Activated T-cell treated with anti-CD3 and anti-CD28 coated beads for 24 hours (primary cell): Measurements from ENCODE around the gene C4orf36.

Experiments
- DNase-seq: peaks from one replicate; pipeline ENCODE4 v3.0.0-alpha.2; 2020; ENCODE audit warnings: low read depth

Gene C4orf36

DNA sequence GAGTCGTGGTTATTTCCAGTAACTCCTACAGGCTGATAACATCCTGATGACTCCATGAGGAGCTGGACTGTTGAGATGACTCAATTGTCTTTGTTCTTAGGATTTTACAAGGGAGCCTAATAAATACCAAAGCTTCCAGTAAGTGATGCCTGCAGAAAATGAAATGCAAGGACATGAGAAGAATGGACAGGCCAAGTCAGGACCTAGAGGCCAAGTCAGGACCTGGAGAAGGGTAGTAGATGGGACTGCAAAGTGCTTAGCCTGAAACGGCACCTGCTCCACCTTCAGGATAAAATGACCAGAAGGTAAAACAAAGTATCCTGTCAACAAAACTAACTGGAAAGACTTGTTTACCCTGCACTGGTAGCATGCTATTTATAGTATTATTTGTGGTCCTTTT lies 36.6 kb downstream of the C4orf36 start:
- no peak for DNase-seq

GRCh38 chr4:86853209-86853608 lies 39.0 kb downstream of the C4orf36 start:
- no peak for DNase-seq

DNA sequence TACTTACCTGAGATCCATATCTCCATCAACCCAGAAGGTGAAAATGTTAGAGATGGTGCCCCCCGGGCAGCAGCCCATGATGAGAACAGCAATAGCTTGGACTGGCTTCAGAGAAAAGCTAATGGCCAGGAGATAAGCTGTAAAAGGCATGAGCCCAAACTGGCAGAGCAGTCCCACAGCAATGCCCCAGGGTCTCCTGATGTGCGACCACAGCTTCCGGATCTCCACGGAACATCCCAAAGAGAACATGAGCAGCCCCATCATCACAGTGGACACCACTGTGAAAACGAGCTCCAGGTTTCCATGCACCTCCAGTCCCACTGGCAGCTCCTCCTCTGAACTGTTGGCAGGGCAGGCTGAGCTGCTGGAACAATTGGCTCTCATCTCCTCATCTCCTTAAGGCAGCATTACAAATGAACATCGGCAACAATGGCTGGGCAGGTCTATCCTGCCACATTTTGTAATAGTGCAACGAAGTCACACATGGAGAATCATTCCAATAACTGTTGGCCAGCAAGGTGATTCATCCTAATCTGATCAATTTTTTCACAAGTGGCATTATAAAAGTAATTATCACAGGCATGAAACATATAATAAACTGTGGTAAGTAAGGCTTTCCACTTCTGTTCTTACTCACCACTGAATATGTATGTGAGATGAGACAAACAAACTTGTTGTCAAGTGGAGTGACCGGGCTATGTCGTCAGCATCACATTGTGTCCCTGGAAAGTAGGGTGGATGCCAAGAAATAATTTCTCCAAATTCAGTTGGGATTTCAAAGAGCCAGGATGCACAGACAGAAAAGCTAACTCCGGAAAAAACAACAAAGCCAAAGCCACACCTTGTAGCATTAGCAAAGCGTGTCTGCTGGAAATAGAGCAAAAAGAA lies 43.2 kb downstream of the C4orf36 start, which contains the start of gene SLC10A6:
TSS of gene SLC10A6 (minus strand) at position 653 of the 888 bp plus-strand sequence. CDS start at position 384, 269 bp downstream.
- DNase-seq: no peak

DNA sequence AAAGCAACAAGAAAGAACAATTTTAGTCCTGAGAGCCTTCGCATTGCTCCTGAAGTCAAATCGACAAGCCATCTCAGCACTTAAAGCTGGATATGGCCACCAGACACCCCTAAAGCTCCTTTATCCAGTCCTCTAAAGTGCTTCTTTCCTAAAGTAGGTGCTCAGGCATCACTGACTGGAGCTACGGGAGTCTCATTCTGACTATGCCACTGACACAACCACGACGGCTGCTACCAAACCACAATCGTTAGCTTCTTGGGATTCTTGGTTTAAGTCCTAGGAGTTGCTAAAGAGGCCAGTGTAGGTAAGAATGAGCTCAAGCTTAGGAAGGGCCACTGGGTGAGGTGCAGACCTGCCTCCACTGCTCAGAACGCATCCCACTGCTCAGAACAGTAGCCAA lies 44.1 kb downstream of the C4orf36 start:
- no peak for DNase-seq

- no peak for DNase-seq
Observed at GRCh38 chr4:86847571-86847970, 44.7 kb downstream of the C4orf36 start.

- DNase-seq: no peak
Observed at GRCh38 chr4:86846921-86847320, 45.3 kb downstream of the C4orf36 start.

- DNase-seq: no peak
Observed at GRCh38 chr4:86845593-86845992, 46.6 kb downstream of the C4orf36 start.

GRCh38 chr4:86841309-86841708 lies 50.9 kb downstream of the C4orf36 start:
- DNase-seq: no peak

DNA sequence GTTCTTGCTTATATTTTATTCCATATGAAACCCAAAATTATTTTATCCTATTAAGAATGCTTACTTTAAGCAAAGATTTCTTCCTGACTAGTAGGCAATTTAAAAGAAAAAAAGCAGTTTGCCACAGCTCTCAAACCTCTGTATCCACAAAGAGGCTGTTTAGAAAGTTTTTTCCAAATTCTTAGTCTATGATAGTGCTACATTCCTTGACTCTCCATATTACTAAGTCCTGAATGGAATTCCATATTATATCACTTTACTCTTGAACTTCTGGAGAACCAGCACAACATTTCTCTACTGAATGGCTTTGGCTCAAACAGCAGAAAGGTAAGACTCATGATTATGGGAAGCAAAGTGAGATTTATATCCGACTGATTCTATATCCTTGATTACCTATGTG lies 51.4 kb downstream of the C4orf36 start:
- DNase-seq: no peak

DNA sequence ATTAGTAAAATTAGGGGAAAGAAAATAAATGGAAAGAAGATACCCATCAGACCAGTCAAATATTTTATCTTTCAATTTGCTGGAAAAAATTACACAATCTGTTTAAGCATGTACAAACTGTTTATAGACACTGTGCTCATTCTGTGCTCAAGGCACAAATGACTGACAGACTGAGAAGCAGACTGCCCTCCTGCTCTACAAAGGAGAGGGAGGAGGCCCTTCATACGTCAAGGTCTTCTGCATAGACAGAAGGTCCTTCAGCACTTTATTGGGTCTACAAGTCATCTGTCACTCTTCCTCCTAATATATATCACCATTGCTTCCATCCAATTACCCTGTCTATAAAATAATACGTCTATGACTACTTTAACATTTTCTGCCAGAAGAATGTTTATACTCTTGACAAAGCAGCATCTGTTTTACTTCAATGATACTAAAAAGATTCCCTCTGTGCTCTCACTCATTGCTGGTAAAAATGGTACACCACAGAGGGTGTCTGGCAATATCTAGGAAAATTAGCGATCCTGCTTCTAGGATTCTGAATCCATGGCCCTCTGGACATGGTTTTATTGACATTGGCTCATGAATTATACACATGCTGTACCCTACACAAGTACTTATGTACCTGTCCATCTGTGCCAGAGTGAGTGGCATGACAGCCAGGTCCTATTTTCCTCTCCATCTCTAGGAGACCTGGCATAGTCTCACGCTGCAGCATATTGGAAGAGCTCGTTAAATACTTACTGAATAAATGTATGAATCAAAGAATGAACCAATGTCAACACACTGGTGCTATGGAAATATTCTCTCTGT lies 54.3 kb downstream of the C4orf36 start:
- DNase-seq: no peak

DNA sequence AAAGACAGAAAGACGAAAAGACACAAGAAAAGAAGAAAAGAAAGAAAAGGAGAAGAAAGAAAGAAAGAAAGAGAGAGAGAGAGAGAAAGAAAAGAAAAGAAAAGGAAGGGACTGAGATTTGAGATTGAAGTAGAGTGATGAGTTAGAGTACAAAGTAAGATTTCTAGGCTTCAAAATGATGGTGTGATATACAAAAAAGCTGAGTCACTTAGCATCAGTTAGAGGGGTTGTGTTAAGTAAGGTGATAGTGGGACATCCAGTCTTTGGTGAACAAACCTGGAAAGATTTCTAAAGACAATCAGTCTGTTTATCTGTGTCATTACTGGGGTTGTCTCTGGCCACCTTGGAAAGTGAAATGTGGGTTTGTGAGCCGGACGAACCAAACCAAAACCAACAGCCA lies 56.5 kb downstream of the C4orf36 start:
- no peak for DNase-seq

DNA sequence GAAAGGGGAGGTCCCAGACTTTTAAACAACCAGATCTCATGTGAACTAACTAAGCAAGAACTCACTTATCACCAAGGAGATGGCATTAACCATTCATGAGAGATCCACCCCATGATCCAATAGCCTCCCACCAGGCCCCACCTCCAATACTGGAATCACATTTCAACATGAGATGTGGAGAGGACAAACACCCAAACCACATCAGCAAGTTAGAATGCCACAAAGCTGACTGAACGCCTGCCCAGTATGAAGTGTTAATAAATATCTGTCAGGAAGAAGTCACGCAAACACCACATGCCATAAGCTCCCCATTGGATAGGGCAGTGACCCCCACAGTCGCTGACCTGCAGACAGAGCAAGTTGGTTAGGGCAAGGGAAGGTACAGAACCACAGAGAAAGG lies 57.3 kb downstream of the C4orf36 start:
- no peak for DNase-seq

DNA sequence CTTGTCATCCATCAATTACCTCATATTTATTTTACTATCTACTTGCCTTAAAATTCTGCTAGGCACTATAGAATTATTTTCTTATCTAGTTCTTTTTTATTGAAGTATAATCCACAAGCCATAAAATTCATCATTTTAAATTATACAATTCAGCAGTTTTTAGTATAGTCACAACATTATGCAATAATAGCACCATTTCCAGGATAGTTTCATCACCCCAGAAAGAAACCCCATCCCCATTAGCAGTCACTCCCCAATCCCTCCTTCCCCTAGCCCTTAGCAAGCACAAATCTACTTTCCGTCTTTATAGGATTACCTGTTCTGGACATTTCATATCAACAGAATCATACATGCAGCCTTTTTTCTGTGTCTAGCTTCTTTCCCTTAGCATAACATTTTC lies 58.6 kb downstream of the C4orf36 start:
- DNase-seq: no peak

DNA sequence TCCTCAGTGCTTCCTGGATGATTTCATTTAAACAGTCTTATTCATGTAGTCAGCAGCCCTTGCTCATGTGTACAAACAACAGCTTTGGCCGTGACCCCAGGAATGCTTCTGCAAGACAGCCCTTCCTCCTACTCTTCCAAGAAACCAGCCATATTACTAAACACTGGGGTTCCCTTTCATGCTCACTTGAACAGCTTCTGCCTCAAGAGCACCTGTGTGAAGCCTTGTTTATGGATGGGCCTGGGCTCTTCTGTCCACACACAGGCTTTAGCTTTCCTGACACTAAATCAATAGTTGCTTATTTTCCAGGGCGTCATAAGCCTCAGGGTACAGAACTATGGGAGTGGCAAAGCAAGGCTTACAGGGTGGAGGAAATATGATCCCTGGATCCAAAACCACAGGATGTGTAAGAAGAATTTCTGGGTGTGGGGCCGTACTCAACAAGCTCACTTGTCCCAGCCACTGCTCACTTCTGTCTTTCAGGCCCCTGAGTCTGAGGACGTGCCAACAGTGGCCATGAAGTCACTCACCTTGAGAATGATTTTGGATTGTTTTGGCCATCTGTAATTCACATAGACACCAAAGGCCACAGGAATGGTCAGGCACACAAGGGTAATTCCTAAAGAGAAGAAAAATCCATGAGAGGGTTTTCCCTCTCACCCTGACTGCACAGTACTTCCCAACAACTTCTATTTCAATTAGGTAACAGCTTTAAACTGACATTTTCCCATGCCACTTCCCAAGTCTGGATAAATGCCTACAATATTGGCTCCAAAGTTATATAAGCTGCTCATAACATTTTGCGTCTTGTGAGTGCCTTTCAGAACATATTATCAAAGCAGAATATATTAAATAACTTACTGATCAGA lies 60.7 kb downstream of the C4orf36 start:
- DNase-seq: no peak
